BE2C (cell line): ENCODE data around the gene SOD3.

ENCODE experiments used
- DNase-seq: peaks from one replicate; pipeline ENCODE4 v3.0.0-alpha.2; 2020
- H3K27me3 ChIP-seq: fragments of 250-450 bp; sonication (Bioruptor Pico); 2 replicates; pipeline ENCODE4 v1.5.1; 2020; ENCODE audit warnings: mild to moderate bottlenecking
- H3K36me3 ChIP-seq: fragments of 250-450 bp; sonication (Bioruptor Pico); 2 replicates; pipeline ENCODE4 v1.5.1; 2020; ENCODE audit warnings: mild to moderate bottlenecking
- H3K4me1 ChIP-seq: fragments of 250-450 bp; sonication (Bioruptor Pico); 2 replicates; pipeline ENCODE4 v1.5.1; 2020
- H3K4me3 ChIP-seq: 2 replicates; pipeline ENCODE4 v1.5.1; 2011; ENCODE audit warnings: low read depth, low read length
- H3K9me3 ChIP-seq: fragments of 250-450 bp; sonication (Bioruptor Pico); 2 replicates; pipeline ENCODE4 v1.5.1; 2020
- TF ChIP-seq, protein P1 (sequence below): IDR thresholded peaks from 2 replicates; pipeline ENCODE4 v1.5.1; 2012; ENCODE audit warnings: mild to moderate bottlenecking, low read depth, low read length

The SOD3 gene

GRCh38 chr4:24791043-24791442 lies 4.3 kb upstream of the SOD3 start:
- no peak for DNase-seq
- H3K4me3 ChIP-seq, result no peak overlapping the region
- TF ChIP-seq, protein P1, sequence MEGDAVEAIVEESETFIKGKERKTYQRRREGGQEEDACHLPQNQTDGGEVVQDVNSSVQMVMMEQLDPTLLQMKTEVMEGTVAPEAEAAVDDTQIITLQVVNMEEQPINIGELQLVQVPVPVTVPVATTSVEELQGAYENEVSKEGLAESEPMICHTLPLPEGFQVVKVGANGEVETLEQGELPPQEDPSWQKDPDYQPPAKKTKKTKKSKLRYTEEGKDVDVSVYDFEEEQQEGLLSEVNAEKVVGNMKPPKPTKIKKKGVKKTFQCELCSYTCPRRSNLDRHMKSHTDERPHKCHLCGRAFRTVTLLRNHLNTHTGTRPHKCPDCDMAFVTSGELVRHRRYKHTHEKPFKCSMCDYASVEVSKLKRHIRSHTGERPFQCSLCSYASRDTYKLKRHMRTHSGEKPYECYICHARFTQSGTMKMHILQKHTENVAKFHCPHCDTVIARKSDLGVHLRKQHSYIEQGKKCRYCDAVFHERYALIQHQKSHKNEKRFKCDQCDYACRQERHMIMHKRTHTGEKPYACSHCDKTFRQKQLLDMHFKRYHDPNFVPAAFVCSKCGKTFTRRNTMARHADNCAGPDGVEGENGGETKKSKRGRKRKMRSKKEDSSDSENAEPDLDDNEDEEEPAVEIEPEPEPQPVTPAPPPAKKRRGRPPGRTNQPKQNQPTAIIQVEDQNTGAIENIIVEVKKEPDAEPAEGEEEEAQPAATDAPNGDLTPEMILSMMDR, result no peak
- H3K36me3 ChIP-seq, result no peaks in the 10 kb centered on the region
- H3K9me3 ChIP-seq, result no peaks in the 10 kb centered on the region
- H3K27me3 ChIP-seq, result no peaks in the 10 kb centered on the region
- no peaks in the 10 kb centered on the region for H3K4me1 ChIP-seq

GRCh38 chr4:24792552-24792951 lies 2.8 kb upstream of the SOD3 start:
- no peaks in the 10 kb centered on the region for H3K27me3 ChIP-seq
- H3K4me3 ChIP-seq, result no peak overlapping the region
- no peaks in the 10 kb centered on the region for H3K9me3 ChIP-seq
- TF ChIP-seq, protein P1, result no peak
- no peaks in the 10 kb centered on the region for H3K36me3 ChIP-seq
- DNase-seq, result no peak
- H3K4me1 ChIP-seq, result no peaks in the 10 kb centered on the region

DNA sequence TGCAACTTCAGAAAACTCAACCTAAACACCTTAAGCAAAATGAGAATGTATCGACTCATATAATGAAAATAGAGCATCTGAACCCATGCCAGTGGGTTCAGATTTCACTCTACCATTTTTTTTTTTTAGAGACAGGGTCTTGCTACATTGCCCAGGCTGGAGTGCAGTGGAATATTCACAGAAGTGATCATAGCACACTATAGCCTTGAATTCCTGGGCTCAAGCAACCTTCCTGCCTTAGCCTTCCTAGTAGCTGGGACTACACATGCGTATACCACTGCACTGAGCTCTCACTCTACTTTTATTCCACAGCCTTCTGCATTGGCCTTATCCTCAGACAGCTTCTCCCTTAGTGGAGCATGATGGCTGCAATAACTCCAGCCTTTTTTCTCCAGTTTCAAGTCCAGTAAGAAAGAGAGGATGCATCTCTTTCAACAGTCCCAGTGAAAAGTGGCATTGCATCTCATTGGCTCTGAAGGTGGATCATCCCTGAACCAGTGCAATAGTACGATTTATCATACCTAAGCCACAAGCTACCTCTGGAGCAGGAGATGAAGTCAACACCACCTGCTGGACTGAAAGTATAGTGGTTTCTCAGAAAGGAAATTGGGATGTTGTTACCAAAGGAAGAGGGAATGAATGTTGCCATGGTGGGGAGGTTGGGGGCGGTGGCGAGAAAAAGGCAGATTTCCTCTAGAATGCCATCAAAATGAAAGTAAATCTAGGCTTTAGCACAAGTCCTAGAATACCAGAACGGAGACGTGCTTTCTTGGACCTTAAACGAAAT lies 2.0 kb upstream of the SOD3 start:
- Histone ChIP-seq H3K4me1 (no peaks in the 10 kb centered on the region), H3K36me3 (no peaks in the 10 kb centered on the region), H3K27me3 (no peaks in the 10 kb centered on the region), H3K9me3 (no peaks in the 10 kb centered on the region), H3K4me3 (no peak overlapping the region)
- TF ChIP-seq, protein P1, result no peak
- DNase-seq, result no peak

- H3K9me3 ChIP-seq, result no peaks in the 10 kb centered on the region
- no peaks in the 10 kb centered on the region for H3K4me1 ChIP-seq
- H3K4me3 ChIP-seq, result no peak overlapping the region
- no peaks in the 10 kb centered on the region for H3K27me3 ChIP-seq
- no peak for DNase-seq
- no peaks in the 10 kb centered on the region for H3K36me3 ChIP-seq
- TF ChIP-seq, protein P1, result no peak
Measured at GRCh38 chr4:24794051-24794450, 1.3 kb upstream of the SOD3 start.

DNA sequence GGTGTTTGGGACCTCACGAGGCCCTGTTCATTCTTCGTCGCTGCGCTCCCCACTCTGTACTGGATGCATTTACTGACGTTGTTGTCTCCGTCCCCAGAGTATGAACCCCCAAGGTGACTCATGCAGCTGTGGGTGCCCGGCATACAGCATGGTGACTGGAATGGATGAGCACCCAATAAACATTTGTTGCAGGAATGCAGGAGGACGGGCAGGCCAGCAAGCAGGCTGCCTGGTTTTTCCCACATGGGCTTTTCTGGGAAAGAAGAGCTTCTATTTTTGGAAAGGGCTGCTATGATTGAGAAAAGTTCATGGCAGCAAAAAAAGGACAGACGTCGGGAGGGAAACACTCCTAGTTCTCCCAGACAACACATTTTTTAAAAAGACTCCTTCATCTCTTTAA lies 893 bp upstream of the SOD3 start:
- Histone ChIP-seq H3K4me1 (no peaks in the 10 kb centered on the region), H3K4me3 (no peak overlapping the region), H3K9me3 (no peaks in the 10 kb centered on the region), H3K36me3 (no peaks in the 10 kb centered on the region), H3K27me3 (no peaks in the 10 kb centered on the region)
- TF ChIP-seq, protein P1, result no peak
- no peak for DNase-seq

GRCh38 chr4:24795666-24796381 lies 451 bp downstream of the SOD3 start:
- Histone ChIP-seq H3K4me1 (no peaks in the 10 kb centered on the region), H3K4me3 (no peak overlapping the region), H3K9me3 (no peaks in the 10 kb centered on the region), H3K36me3 (no peaks in the 10 kb centered on the region), H3K27me3 (no peaks in the 10 kb centered on the region)
- no peak for DNase-seq
- TF ChIP-seq, protein P1, result no peak
